Activated B cell treated with CpG ODN at 0.5 μM for 24 hours (primary cell): ENCODE data around the gene EVL. TPM values are rescaled to one million over a fixed set of nuclear protein-coding genes. Genes with fewer than 3 reads are reported as not detected.

ENCODE experiments used
- ATAC-seq: fragments of 200-7000 bp; cut with Tn5 transposase; one replicate; pipeline ENCODE4 v1.10.0; 2021; ENCODE audit warnings: low read depth, mild to moderate bottlenecking, moderate library complexity
- CTCF ChIA-PET: fragments of 350-600 bp; sonication (Branson Sonifier 250); formaldehyde crosslinking; loops from one replicate; lab custom pipeline; 2021; ENCODE audit warnings: antibody characterized with exemption; lab: Charles Lee
- POLR2A ChIA-PET: fragments of 350-600 bp; sonication (Branson Sonifier 250); formaldehyde crosslinking; loops from one replicate; lab custom pipeline; 2021; ENCODE audit warnings: antibody characterized with exemption; lab: Charles Lee
- DNase-seq: peaks from one replicate; pipeline ENCODE4 v3.0.0; 2022
- H3K27ac Mint-ChIP-seq: one replicate; pipeline ENCODE4 v1.8.0; 2020; ENCODE audit warnings: mixed read lengths
- H3K27me3 Mint-ChIP-seq: one replicate; pipeline ENCODE4 v1.8.0; 2021; ENCODE audit warnings: mixed read lengths
- H3K36me3 Mint-ChIP-seq: one replicate; pipeline ENCODE4 v1.8.0; 2021; ENCODE audit warnings: low read depth, mixed read lengths
- H3K4me1 Mint-ChIP-seq: one replicate; pipeline ENCODE4 v1.8.0; 2021; ENCODE audit warnings: mixed read lengths
- H3K4me3 Mint-ChIP-seq: one replicate; pipeline ENCODE4 v1.8.0; 2020; ENCODE audit warnings: mild to moderate bottlenecking, mixed read lengths
- H3K9me3 Mint-ChIP-seq: one replicate; pipeline ENCODE4 v1.8.0; 2020; ENCODE audit warnings: mixed read lengths
- CTCF ChIP-seq: fragments of 200-600 bp; IDR thresholded peaks from one replicate; pipeline ENCODE4 v1.8.0; 2022; ENCODE audit warnings: antibody characterized with exemption, mild to moderate bottlenecking
- intact Hi-C: fragments of 100-400 bp; cut with micrococcal nuclease; formaldehyde crosslinking; loops from one replicate; pipeline ENCODE4 v1.15.1; 2024
- total RNA-seq: library from RNA; stranded (reverse); gene quantifications from 2 replicates; pipeline ENCODE4 v1.2.3, GENCODE V29; 2022

EVL gene
- total RNA-seq, 1 donor from 2014 or later: 272 TPM

GRCh38 chr14:100066962-100067361 lies 1.7 kb downstream of the EVL start:
- Mint-ChIP-seq H3K4me3 (peak overlapping the region; percentile 94), H3K36me3 (peaks cover 30% of the 10 kb centered on the region), H3K9me3 (no peaks in the 10 kb centered on the region), H3K27ac (peak overlapping the region; percentile 98), H3K4me1 (peaks cover 94% of the 10 kb centered on the region), H3K27me3 (no peaks in the 10 kb centered on the region)
- ChIA-PET CTCF (interaction anchor here (1.4 to 5.1 kb wide), 3 partner anchors 8 to 126 kb away, joined by 8 to 22 read pairs (median 16); no protein-coding TSS in a partner anchor), POLR2A (interaction anchor here (0.6 to 3.5 kb wide), 7 partner anchors 9 to 1758 kb away, joined by 4 to 56 read pairs (median 8); no protein-coding TSS in a partner anchor)
- intact Hi-C loops: loop anchor here (5.0 kb wide), 3 partner anchors 240 to 465 kb away; partner anchors contain the start of genes CCDC85C, CYP46A1 and SLC25A29
- ATAC-seq (no peak), DNase-seq (no peak)
- TF ChIP-seq CTCF: no peak

- peak overlapping the region; percentile 94 for H3K4me3 Mint-ChIP-seq
- intact Hi-C loops: loop anchor here (5.0 kb wide), 3 partner anchors 240 to 465 kb away; partner anchors contain the start of genes CCDC85C, CYP46A1 and SLC25A29
- H3K27ac Mint-ChIP-seq: peak overlapping the region; percentile 98
- H3K36me3 Mint-ChIP-seq: peaks cover 30% of the 10 kb centered on the region
- ChIA-PET CTCF (interaction anchor here (1.4 to 5.1 kb wide), 3 partner anchors 8 to 125 kb away, joined by 8 to 22 read pairs (median 16); no protein-coding TSS in a partner anchor), POLR2A (interaction anchor here (1.1 to 3.5 kb wide), 2 partner anchors 10 to 13 kb away, joined by 4 to 56 read pairs; no protein-coding TSS in a partner anchor)
- TF ChIP-seq CTCF: no peak
- no peaks in the 10 kb centered on the region for H3K9me3 Mint-ChIP-seq
- H3K4me1 Mint-ChIP-seq: peaks cover 94% of the 10 kb centered on the region
- ATAC-seq (no peak), DNase-seq (no peak)
- H3K27me3 Mint-ChIP-seq: no peaks in the 10 kb centered on the region
Measured at GRCh38 chr14:100067481-100067880, 2.3 kb downstream of the EVL start.

- CTCF ChIA-PET: interaction anchor here (0.7 to 9.7 kb wide), 7 partner anchors 7 to 156 kb away, joined by 3 to 111 read pairs (median 8); no protein-coding TSS in a partner anchor
- Mint-ChIP-seq H3K4me1 (peaks cover 95% of the 10 kb centered on the region), H3K36me3 (peaks cover 37% of the 10 kb centered on the region), H3K4me3 (peak overlapping the region; percentile 94), H3K27me3 (no peaks in the 10 kb centered on the region), H3K9me3 (no peaks in the 10 kb centered on the region), H3K27ac (peak overlapping the region; percentile 98)
- intact Hi-C loops: loop anchor here (1.0 to 5.0 kb wide), 4 partner anchors 174 to 466 kb away; partner anchors contain the start of genes CCDC85C, CYP46A1 and SLC25A29
- ATAC-seq (peak; percentile 47), DNase-seq (peak; percentile 60)
- POLR2A ChIA-PET: interaction anchor here (0.5 to 2.6 kb wide), 9 partner anchors 8 to 237 kb away, joined by 3 to 14 read pairs (median 4); partner anchors contain the start of gene DEGS2
- no peak for TF ChIP-seq CTCF
Measured at GRCh38 chr14:100067971-100068959, 3.0 kb downstream of the EVL start.

- CTCF ChIA-PET: interaction anchor here (0.6 to 9.7 kb wide), 8 partner anchors 7 to 577 kb away, joined by 3 to 111 read pairs (median 3); no protein-coding TSS in a partner anchor
- Mint-ChIP-seq H3K27me3 (no peaks in the 10 kb centered on the region), H3K36me3 (peaks cover 43% of the 10 kb centered on the region), H3K4me1 (peaks cover 97% of the 10 kb centered on the region), H3K4me3 (peak overlapping the region; percentile 94), H3K27ac (peak overlapping the region; percentile 98), H3K9me3 (no peaks in the 10 kb centered on the region)
- POLR2A ChIA-PET: interaction anchor here (1.0 to 2.6 kb wide), 7 partner anchors 7 to 236 kb away, joined by 3 to 14 read pairs (median 4); partner anchors contain the start of gene DEGS2
- intact Hi-C loops: loop anchor here (5.0 kb wide), 3 partner anchors 238 to 467 kb away; partner anchors contain the start of genes CCDC85C, CYP46A1 and SLC25A29
- ATAC-seq (no peak), DNase-seq (no peak)
- no peak for TF ChIP-seq CTCF
Measured at GRCh38 chr14:100069161-100069800, 4.1 kb downstream of the EVL start.
